NOMO-1 treated with DMSO at 0.1 percent for 48 hours (cell line): ENCODE measurements around the gene NDNF.

Source experiments
- DNase-seq: peaks from one replicate; lab custom pipeline; 2025; ENCODE audit not compliant: unreplicated experiment; lab: John Stamatoyannopoulos, UW

NDNF gene

DNA sequence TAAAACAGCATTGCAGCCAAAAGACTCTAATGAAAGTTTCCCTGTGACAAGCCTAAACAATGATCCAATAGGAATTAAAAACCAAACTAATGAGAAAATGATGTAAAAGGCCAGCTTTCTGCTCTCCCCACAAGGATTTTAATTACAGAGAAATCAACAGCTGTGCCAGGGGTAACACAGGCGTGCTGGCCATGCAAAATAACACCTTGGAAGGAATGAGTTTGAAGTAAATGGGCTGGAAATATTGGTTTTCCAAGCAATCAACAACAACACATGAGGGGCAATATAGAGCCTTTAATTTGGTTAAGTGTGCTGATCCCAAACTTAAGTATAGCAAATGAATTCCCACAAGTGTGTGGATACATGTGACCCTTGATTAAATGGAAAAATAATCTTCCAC is 56.9 kb downstream of the NDNF start:
- DNase-seq = no peak

GRCh38 chr4:121014544-121014943 is 57.8 kb downstream of the NDNF start:
- peak; percentile 67 for DNase-seq

- DNase-seq = no peak
Measured at GRCh38 chr4:121011780-121012340, 60.5 kb downstream of the NDNF start.

DNA sequence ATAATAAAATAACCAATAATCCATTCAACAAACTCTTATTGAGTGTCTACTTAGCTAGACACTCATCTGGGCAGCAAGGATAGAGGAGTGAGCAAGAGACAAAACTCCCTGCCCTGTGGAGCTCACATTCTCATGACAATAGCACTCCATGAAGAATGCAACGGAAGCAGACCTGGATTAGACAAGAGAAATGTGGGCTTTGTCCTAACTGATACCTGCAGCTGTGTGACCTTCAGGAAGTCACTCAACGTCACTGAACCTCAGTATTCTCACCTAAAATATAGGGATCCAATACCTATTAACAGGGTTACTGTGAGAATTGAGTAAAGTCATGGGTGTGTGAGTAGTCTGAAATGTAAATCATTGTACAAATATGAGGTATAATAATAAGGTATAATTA is 61.2 kb downstream of the NDNF start:
- DNase-seq = no peak

DNA sequence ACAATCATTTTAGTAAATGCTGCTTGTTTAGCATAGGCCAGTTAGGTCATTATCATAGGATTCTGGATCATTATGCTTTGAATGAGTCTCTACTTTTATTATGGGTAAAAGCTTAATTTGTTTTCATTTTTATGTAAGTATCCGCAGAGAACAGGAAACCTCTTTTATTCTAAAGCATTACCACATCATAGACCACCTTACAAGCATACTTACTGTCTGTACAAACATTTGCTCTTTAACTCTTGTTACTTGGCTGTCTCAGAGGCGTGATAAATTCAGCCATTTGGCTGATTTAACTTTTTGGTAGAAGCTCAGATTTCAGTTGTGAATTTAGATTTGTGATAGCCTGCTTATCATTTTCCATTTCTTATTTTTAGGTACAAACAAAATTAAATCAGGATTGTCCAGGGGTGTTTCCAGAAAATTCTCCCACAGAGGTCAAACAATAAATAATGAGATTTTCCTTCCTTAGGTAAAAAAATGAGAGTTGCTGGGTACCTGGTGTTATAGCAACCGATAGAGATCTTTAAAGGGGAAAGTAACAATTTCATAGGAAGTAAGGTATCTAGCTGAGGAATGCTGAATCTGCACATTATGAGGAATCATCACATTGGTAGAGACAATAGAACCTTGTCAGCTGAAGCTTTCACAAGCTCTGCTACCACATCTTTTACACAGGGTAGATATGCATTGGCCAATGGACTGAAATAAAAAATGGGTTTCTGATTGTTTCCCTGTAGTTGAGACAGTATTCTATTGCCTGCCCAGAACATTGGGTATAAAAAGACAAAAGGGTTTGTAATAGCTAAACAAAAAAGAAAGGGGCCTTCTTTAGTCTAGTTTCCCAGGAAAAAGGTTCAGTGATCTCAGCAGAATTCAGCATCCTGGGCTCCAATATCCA is 62.5 kb downstream of the NDNF start:
- no peak for DNase-seq

DNA sequence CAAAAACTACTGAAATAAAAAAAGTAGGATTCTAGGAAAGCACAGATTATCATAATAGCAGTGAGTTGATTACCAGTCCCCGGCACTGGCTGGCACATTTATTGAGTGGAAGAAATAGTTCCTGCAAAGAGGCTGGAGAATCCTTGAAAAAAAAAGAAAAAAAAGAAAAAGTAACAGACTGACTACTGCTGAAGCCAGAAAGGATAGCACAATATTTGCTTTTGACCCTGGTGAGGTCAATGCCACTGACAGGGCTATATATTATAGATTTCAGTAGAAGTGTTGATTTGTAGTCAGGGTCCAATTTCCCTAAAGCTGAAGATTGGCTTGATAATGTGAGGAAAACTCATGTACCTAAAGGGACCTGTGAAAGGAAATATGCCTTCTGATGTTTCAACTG is 64.7 kb downstream of the NDNF start:
- DNase-seq = no peak

GRCh38 chr4:121003863-121004262 is 68.5 kb downstream of the NDNF start:
- no peak for DNase-seq

DNA sequence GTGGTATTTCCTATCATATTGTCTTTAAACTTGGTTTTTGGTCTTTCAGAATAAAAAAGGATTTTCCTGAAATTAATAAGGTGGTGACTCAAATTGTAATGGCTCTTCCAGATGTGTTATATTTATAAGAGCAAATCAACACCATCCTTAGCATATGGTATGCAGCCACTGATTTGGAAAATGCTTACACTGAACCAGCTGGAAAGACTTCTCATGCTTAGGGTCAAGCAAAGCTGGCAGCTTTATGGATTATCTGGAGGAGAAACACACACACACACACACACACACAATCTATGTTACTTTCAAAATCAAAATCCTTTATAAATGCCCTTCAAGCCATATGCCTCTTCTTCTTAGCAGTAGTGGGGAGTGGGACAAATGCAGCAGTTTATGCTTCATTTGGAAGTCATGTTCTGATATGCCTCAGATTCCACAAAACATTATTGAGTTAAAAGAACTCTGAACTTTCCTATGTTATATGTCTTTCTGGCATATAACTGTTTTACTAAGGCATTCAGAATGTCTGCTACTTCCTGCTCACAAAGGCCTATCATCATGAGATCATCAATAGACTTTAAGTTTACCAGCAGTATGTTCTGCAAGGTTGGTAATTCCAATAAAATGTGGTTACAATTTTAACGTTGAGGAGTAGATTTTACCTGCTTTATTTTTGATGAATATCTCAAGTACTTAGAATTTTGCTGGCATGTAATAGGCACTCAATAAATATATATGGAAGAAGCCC is 76.9 kb downstream of the NDNF start:
- no peak for DNase-seq

DNA sequence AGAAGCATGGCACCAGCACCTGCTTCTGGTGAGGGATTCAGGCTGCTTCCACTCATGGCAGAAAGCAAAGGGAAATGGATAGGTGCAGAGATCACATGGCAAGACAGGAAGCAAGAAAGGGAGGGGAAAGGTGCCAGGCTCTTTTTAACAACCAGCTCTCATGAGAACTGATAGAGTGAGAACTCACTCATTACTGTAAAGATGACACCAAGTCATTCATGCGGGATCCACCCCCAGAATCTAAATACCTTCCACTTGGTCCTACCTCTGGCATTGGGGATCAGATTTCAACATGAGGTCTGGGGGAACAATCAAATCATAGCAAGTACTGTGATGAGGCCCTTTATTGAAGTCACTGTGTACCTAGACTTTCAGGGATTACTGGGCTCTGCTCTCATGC is 77.8 kb downstream of the NDNF start:
- DNase-seq = no peak

DNA sequence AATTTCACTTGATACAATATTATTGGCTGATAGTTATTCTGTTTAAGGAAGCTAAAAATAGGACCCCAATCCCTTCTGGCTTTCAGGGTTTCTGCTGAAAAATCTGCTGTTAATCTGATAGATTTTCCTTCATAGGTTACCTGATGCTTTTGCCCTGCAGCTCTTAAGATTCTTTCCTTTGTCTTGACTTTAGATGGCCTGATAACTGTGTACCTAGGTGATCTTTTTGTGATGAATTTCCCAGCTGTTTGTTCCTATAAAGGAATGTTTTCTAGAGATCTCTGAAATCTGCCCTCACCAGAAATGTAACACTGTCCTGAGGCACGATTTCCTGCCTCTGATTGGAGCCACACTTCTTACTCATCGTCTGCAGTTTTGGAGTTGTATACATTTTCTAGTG is 80.5 kb downstream of the NDNF start:
- no peak for DNase-seq

DNA sequence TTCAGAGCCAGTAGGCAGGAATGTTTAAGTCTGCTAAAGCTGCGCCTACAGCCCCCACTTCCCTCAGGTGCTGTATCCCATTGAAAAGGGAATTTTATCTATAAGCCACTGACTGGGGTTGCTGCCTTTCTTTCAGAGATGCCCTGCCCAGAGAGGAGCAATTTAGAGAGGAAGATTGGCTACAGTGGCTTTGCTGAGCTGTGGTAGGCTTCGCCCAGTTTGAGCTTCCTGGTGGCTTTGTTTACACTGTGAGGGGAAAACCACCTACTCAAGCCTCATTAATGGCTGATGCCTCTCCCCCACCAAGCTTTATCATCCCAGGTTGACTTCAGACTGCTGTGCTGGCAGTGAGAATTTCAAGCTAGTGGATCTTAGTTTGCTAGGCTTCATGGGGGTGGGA is 82.1 kb downstream of the NDNF start:
- DNase-seq = no peak
